Stomach (tissue), 9 donors: ENCODE results near the gene FBXO36. TPM values are rescaled to one million over a fixed set of nuclear protein-coding genes. Genes with fewer than 3 reads are reported as not detected.

Source experiments
- DNase-seq, 2 donors: peaks; one replicate each; pipeline versions ENCODE4 v3.0.0 to v3.0.0-alpha.2; 2013 to 2019
- H3K27ac ChIP-seq, 5 donors: fragments of 200-600 bp in 4 of 5; sonication (generic) in 4 of 5; one replicate each; pipeline ENCODE4 v1.5.1; 2013 to 2019; ENCODE audit warnings: mild to moderate bottlenecking in 1 of 5, moderate library complexity in 1 of 5
- H3K27me3 ChIP-seq, 3 donors: fragments of 200-600 bp; sonication (generic); one replicate each; pipeline ENCODE4 v1.5.1; 2017 to 2019; ENCODE audit warnings: mixed run types in 1 of 3
- H3K36me3 ChIP-seq, 4 donors: fragments of 200-600 bp; sonication (generic); 1 replicate in 3 of 4; 2 replicates in 1 of 4; pipeline ENCODE4 v1.5.1; 2016 to 2019
- H3K4me1 ChIP-seq, 4 donors: fragments of 200-600 bp; sonication (generic); one replicate each; pipeline ENCODE4 v1.5.1; 2016 to 2019
- H3K4me3 ChIP-seq, 4 donors: fragments of 200-600 bp; sonication (generic) in 3 of 4; one replicate each; pipeline ENCODE4 v1.5.1; 2016 to 2019; ENCODE audit warnings: mild to moderate bottlenecking in 1 of 4
- H3K9me3 ChIP-seq, 4 donors: fragments of 200-600 bp; sonication (generic); one replicate each; pipeline ENCODE4 v1.5.1; 2016 to 2019
- CTCF ChIP-seq, 7 experiments: fragments of 450-650 bp in 4 of 7; fragments of 200-600 bp in 3 of 7; sonication (generic) in 3 of 7; IDR thresholded peaks; one replicate each; pipeline ENCODE4 v1.5.1; 2016 to 2019; ENCODE audit warnings: antibody characterized with exemption in 7 of 7, control low read depth in 2 of 7, mild to moderate bottlenecking in 1 of 7
- EP300 ChIP-seq: sonication (generic); formaldehyde crosslinking; IDR thresholded peaks from one replicate; pipeline ENCODE4 v1.6.1; 2017; ENCODE audit warnings: antibody characterized with exemption
- POLR2A ChIP-seq, 4 donors: fragments of 450-650 bp; IDR thresholded peaks; one replicate each; pipeline ENCODE4 v1.6.1; 2016; ENCODE audit warnings: antibody characterized with exemption in 4 of 4, control low read depth in 2 of 4, mild to moderate bottlenecking in 1 of 4, moderate library complexity in 1 of 4
- POLR2AphosphoS5 ChIP-seq, 3 donors: sonication (generic); formaldehyde crosslinking; IDR thresholded peaks; one replicate each; pipeline ENCODE4 v1.6.1; 2016; ENCODE audit warnings: antibody characterized with exemption in 3 of 3
- WGBS, 5 donors: extraction: QIAGEN DNeasy Blood & Tissue Kit in 3 of 5; methylation state at CpG; one replicate each; pipeline versions ENCODE4 v1.1.5 to v1.1.7; 2013 to 2018; 5-methylcytosine and 5-hydroxymethylcytosine counted together
- intact Hi-C: fragments of 100-400 bp; cut with DNase I; formaldehyde crosslinking; loops from one replicate; pipeline ENCODE4 v1.15.1; 2023; ENCODE audit warnings: low total_unique reads
- polyA plus RNA-seq, 3 donors: library from polyadenylated mRNA; stranded (reverse); fragments of 200-250 nt; gene quantifications; one replicate each; pipeline ENCODE4 v1.2.3, GENCODE V29; 2013
- total RNA-seq, 5 donors: library from RNA; depleted of rRNA; stranded (reverse); fragments of >200 nt; gene quantifications; one replicate each; pipeline versions ENCODE4 v1.1.0 to v1.2.3, GENCODE V29; 2014 to 2016
- donor health status: healthy with polysubstance abuse.
- donor health status: Bipolar disorder and iron deficiency.
- donor health status: healthy.

FBXO36 gene
- total and polyA plus RNA-seq, 8 donors: 0.58 to 12.1 (median 1.2) TPM; not detected in 1

DNA sequence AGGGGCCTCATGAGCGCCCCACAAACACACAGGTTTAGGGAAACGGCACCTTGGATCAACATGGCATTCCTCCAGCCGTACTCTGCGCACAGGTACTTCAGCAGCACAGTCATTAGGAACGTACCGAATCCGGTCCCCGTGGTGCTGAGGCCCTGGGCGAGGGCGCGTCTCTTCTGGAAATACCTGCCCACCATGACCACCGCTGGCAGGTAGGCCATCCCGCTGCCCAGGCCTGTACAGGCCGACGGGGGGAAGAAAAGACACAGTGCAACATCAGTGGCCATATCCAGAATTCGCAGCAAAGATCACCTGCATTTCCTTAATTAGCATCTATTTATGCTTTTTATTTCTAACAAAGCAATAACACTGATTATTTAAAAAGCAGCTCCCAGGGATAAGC lies 124.2 kb downstream of the FBXO36 start:
- H3K27ac ChIP-seq: no peak overlapping the region
- DNase-seq: no peak
- H3K36me3 ChIP-seq: peaks cover 0 to 21% (median 13%) of the 10 kb centered on the region in 4 donors
- TF ChIP-seq EP300 (no peak), POLR2AphosphoS5 (IDR thresholded peaks at IDR 0.05) (no peak), CTCF (IDR thresholded peaks at IDR 0.05) (no peak), POLR2A (IDR thresholded peaks at IDR 0.05) (no peak)
- H3K9me3 ChIP-seq: no peaks in the 10 kb centered on the region
- 93 to 96% (median 95%) methylated on average over 16 of the region's 16 CpGs for WGBS, 5 donors
- no peaks in the 10 kb centered on the region for H3K27me3 ChIP-seq
- intact Hi-C loops: no loop called here
- H3K4me1 ChIP-seq: no peaks in the 10 kb centered on the region
- no peak overlapping the region for H3K4me3 ChIP-seq

GRCh38 chr2:230048010-230048671 lies 125.8 kb downstream of the FBXO36 start:
- H3K27me3 ChIP-seq: no peaks in the 10 kb centered on the region
- H3K36me3 ChIP-seq: peaks cover 0 to 21% (median 13%) of the 10 kb centered on the region in 4 donors
- 67 to 83% (median 77%) methylated on average over 4 of the region's 4 CpGs for WGBS, 5 donors
- H3K27ac ChIP-seq: no peak overlapping the region
- no peak for DNase-seq
- intact Hi-C loops: no loop called here
- H3K4me3 ChIP-seq: no peak overlapping the region
- no peaks in the 10 kb centered on the region for H3K9me3 ChIP-seq
- TF ChIP-seq POLR2AphosphoS5 (IDR thresholded peaks at IDR 0.05) (no peak), POLR2A (IDR thresholded peaks at IDR 0.05) (no peak), EP300 (no peak)
- no peaks in the 10 kb centered on the region for H3K4me1 ChIP-seq

- 68 to 74% (median 73%) methylated on average over 3 of the region's 3 CpGs for WGBS, 5 donors
- H3K36me3 ChIP-seq: peaks cover 0 to 19% (median 12%) of the 10 kb centered on the region in 4 donors
- no peak overlapping the region for H3K4me3 ChIP-seq
- no peak for DNase-seq
- intact Hi-C loops: no loop called here
- no peaks in the 10 kb centered on the region for H3K27me3 ChIP-seq
- no peaks in the 10 kb centered on the region for H3K9me3 ChIP-seq
- TF ChIP-seq POLR2A (IDR thresholded peaks at IDR 0.05) (no peak), POLR2AphosphoS5 (IDR thresholded peaks at IDR 0.05) (no peak), CTCF (IDR thresholded peaks at IDR 0.05) (no peak), EP300 (no peak)
- peaks cover 0 to 11% (median 2%) of the 10 kb centered on the region in 4 donors for H3K4me1 ChIP-seq
- no peak overlapping the region for H3K27ac ChIP-seq
Measured at GRCh38 chr2:230050136-230050535, 127.8 kb downstream of the FBXO36 start.

DNA sequence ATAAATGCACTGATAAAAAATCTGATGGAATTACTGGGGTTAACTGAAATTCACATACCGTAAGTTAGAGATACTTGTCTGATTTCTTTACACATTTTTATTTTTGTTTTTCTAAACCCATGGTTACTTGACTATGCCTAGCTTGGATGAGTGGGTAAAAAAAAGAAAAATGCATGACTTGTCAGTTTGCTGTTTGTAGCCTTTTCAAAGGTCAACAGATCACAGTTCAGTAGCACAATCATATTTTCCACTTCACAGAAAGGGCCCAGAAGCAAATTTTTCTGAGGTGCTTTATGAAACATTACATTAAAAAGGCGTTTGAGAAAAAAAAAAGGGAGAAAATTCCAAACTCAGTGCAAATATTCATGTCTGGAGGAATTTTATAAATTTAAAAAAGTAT lies 130.0 kb downstream of the FBXO36 start:
- Histone ChIP-seq H3K27ac (no peak overlapping the region), H3K36me3 (no peaks in the 10 kb centered on the region), H3K4me1 (peaks cover 0 to 16% (median 2%) of the 10 kb centered on the region in 4 donors), H3K4me3 (no peak overlapping the region), H3K9me3 (no peaks in the 10 kb centered on the region), H3K27me3 (no peaks in the 10 kb centered on the region)
- 72 to 87% (median 83%) methylated on average over 2 of the region's 2 CpGs for WGBS, 5 donors
- no peak for DNase-seq
- intact Hi-C loops: no loop called here
- TF ChIP-seq POLR2A (IDR thresholded peaks at IDR 0.05) (no peak), EP300 (no peak), CTCF (IDR thresholded peaks at IDR 0.05) (no peak), POLR2AphosphoS5 (IDR thresholded peaks at IDR 0.05) (no peak)
